ENCODE data around the gene PRMT1. TPM values are rescaled to one million over a fixed set of nuclear protein-coding genes. Genes with fewer than 3 reads are reported as not detected.
A peak's percentile ranks its signal among the peaks of the same experiment; 100 is the strongest.
"Not testable (repeated sequence)": the region's sequence is repeated elsewhere in the genome, so short reads cannot be mapped to it uniquely, and the experiment has no call there.

Gene PRMT1
- 426 TPM for polyA plus RNA-seq (2013, experiment 1 of 2)
- polyA plus RNA-seq (2013, experiment 2 of 2): 377 TPM

- H3K36me3 ChIP-seq (ENCODE audit: control insufficient read depth, insufficient read depth, low read length): peaks cover 33% of the 10 kb centered on the region
- 0% methylated on average over 7 to 21 of the region's 57 CpGs for WGBS, 2 experiments (ENCODE audit: insufficient coverage in 2 of 2)
- H3K27ac ChIP-seq (ENCODE audit: low read depth, low read length, severe bottlenecking): peak within 1 kb of the TSS; percentile 97
- peak within 1 kb of the TSS; percentile 94 for H3K4me3 ChIP-seq (ENCODE audit: extremely low read depth, insufficient read depth, low read length, poor library complexity, severe bottlenecking)
- H3K9me3 ChIP-seq (ENCODE audit: control insufficient read depth, low read length): no peaks in the 10 kb centered on the region
- H3K4me1 ChIP-seq (ENCODE audit: control insufficient read depth, insufficient read depth, low read length, poor library complexity, severe bottlenecking): peaks cover 15% of the 10 kb centered on the region
These were observed at the start of gene PRMT1 for GRCh38 chr19:49677231-49677900. TSS of gene PRMT1 (plus strand) at chr19:49677271. CDS start at chr19:49677281, 10 bp downstream.

GRCh38 chr19:49629659-49630058 lies 47.4 kb upstream of the PRMT1 start:
- Histone ChIP-seq H3K4me1 (ENCODE audit: control insufficient read depth, insufficient read depth, low read length, poor library complexity, severe bottlenecking) (no peaks in the 10 kb centered on the region), H3K9me3 (ENCODE audit: control insufficient read depth, low read length) (no peaks in the 10 kb centered on the region), H3K27ac (ENCODE audit: low read depth, low read length, severe bottlenecking) (no peak overlapping the region), H3K36me3 (ENCODE audit: control insufficient read depth, insufficient read depth, low read length) (peaks cover 23% of the 10 kb centered on the region), H3K4me3 (ENCODE audit: extremely low read depth, insufficient read depth, low read length, poor library complexity, severe bottlenecking) (no peak overlapping the region)
- 94 to 98% methylated on average over 5 to 8 of the region's 9 CpGs for WGBS, 2 experiments (ENCODE audit: insufficient coverage in 2 of 2)

- Histone ChIP-seq H3K27ac (ENCODE audit: low read depth, low read length, severe bottlenecking) (no peak overlapping the region), H3K36me3 (ENCODE audit: control insufficient read depth, insufficient read depth, low read length) (peaks cover 23% of the 10 kb centered on the region), H3K4me1 (ENCODE audit: control insufficient read depth, insufficient read depth, low read length, poor library complexity, severe bottlenecking) (peaks cover 11% of the 10 kb centered on the region), H3K4me3 (ENCODE audit: extremely low read depth, insufficient read depth, low read length, poor library complexity, severe bottlenecking) (no peak overlapping the region), H3K9me3 (ENCODE audit: control insufficient read depth, low read length) (no peaks in the 10 kb centered on the region)
- 78 to 90% methylated on average over 1 to 3 of the region's 9 CpGs for WGBS, 2 experiments (ENCODE audit: insufficient coverage in 2 of 2)
These were observed 46.0 kb upstream of the PRMT1 start for GRCh38 chr19:49631014-49631588.

- Histone ChIP-seq H3K27ac (ENCODE audit: low read depth, low read length, severe bottlenecking) (no peak overlapping the region), H3K9me3 (ENCODE audit: control insufficient read depth, low read length) (no peaks in the 10 kb centered on the region), H3K36me3 (ENCODE audit: control insufficient read depth, insufficient read depth, low read length) (peaks cover 18% of the 10 kb centered on the region), H3K4me3 (ENCODE audit: extremely low read depth, insufficient read depth, low read length, poor library complexity, severe bottlenecking) (no peak overlapping the region), H3K4me1 (ENCODE audit: control insufficient read depth, insufficient read depth, low read length, poor library complexity, severe bottlenecking) (peaks cover 13% of the 10 kb centered on the region)
- WGBS, 2 experiments (ENCODE audit: insufficient coverage in 2 of 2): 97 to 98% methylated on average over 10 to 17 of the region's 19 CpGs
These were observed 45.4 kb upstream of the PRMT1 start for GRCh38 chr19:49631610-49632192.

GRCh38 chr19:49632576-49632975 lies 44.5 kb upstream of the PRMT1 start:
- peaks cover 11% of the 10 kb centered on the region for H3K36me3 ChIP-seq (ENCODE audit: control insufficient read depth, insufficient read depth, low read length)
- H3K27ac ChIP-seq (ENCODE audit: low read depth, low read length, severe bottlenecking): no peak overlapping the region
- H3K4me3 ChIP-seq (ENCODE audit: extremely low read depth, insufficient read depth, low read length, poor library complexity, severe bottlenecking): no peak overlapping the region
- 100% methylated on average over 2 to 3 of the region's 5 CpGs for WGBS, 2 experiments (ENCODE audit: insufficient coverage in 2 of 2)
- peaks cover 14% of the 10 kb centered on the region for H3K4me1 ChIP-seq (ENCODE audit: control insufficient read depth, insufficient read depth, low read length, poor library complexity, severe bottlenecking)
- no peaks in the 10 kb centered on the region for H3K9me3 ChIP-seq (ENCODE audit: control insufficient read depth, low read length)

GRCh38 chr19:49633273-49633672 lies 43.8 kb upstream of the PRMT1 start:
- not testable (repeated sequence) for H3K4me3 ChIP-seq (ENCODE audit: extremely low read depth, insufficient read depth, low read length, poor library complexity, severe bottlenecking); H3K9me3 ChIP-seq (ENCODE audit: control insufficient read depth, low read length); H3K27ac ChIP-seq (ENCODE audit: low read depth, low read length, severe bottlenecking); H3K36me3 ChIP-seq (ENCODE audit: control insufficient read depth, insufficient read depth, low read length)
- H3K4me1 ChIP-seq (ENCODE audit: control insufficient read depth, insufficient read depth, low read length, poor library complexity, severe bottlenecking): peaks cover 21% of the 10 kb centered on the region
- WGBS, 2 experiments (ENCODE audit: insufficient coverage in 2 of 2): 84 to 98% methylated on average over 7 to 8 of the region's 9 CpGs

- Histone ChIP-seq H3K4me3 (ENCODE audit: extremely low read depth, insufficient read depth, low read length, poor library complexity, severe bottlenecking) (no peak overlapping the region), H3K27ac (ENCODE audit: low read depth, low read length, severe bottlenecking) (peak overlapping the region; percentile 66), H3K36me3 (ENCODE audit: control insufficient read depth, insufficient read depth, low read length) (peaks cover 9% of the 10 kb centered on the region), H3K9me3 (ENCODE audit: control insufficient read depth, low read length) (no peaks in the 10 kb centered on the region), H3K4me1 (ENCODE audit: control insufficient read depth, insufficient read depth, low read length, poor library complexity, severe bottlenecking) (peaks cover 30% of the 10 kb centered on the region)
- WGBS, 2 experiments (ENCODE audit: insufficient coverage in 2 of 2): 72 to 73% methylated on average over 17 to 21 of the region's 24 CpGs
These were observed 41.4 kb upstream of the PRMT1 start for GRCh38 chr19:49635530-49636232.

GRCh38 chr19:49636233-49636932 lies 40.7 kb upstream of the PRMT1 start:
- Histone ChIP-seq H3K4me1 (ENCODE audit: control insufficient read depth, insufficient read depth, low read length, poor library complexity, severe bottlenecking) (peaks cover 34% of the 10 kb centered on the region), H3K36me3 (ENCODE audit: control insufficient read depth, insufficient read depth, low read length) (peaks cover 9% of the 10 kb centered on the region), H3K4me3 (ENCODE audit: extremely low read depth, insufficient read depth, low read length, poor library complexity, severe bottlenecking) (no peak overlapping the region), H3K27ac (ENCODE audit: low read depth, low read length, severe bottlenecking) (no peak overlapping the region), H3K9me3 (ENCODE audit: control insufficient read depth, low read length) (no peaks in the 10 kb centered on the region)
- 86 to 88% methylated on average over 25 to 30 of the region's 30 CpGs for WGBS, 2 experiments (ENCODE audit: insufficient coverage in 2 of 2)

- WGBS, 2 experiments (ENCODE audit: insufficient coverage in 2 of 2): 10 to 22% methylated on average over 8 to 18 of the region's 19 CpGs
- H3K27ac ChIP-seq (ENCODE audit: low read depth, low read length, severe bottlenecking): peak overlapping the region; percentile 75
- H3K36me3 ChIP-seq (ENCODE audit: control insufficient read depth, insufficient read depth, low read length): peaks cover 9% of the 10 kb centered on the region
- H3K4me3 ChIP-seq (ENCODE audit: extremely low read depth, insufficient read depth, low read length, poor library complexity, severe bottlenecking): peak overlapping the region; percentile 99
- H3K9me3 ChIP-seq (ENCODE audit: control insufficient read depth, low read length): no peaks in the 10 kb centered on the region
- peaks cover 36% of the 10 kb centered on the region for H3K4me1 ChIP-seq (ENCODE audit: control insufficient read depth, insufficient read depth, low read length, poor library complexity, severe bottlenecking)
These were observed 39.0 kb upstream of the PRMT1 start for GRCh38 chr19:49637821-49638738.

Data from mesodermal cell (in vitro differentiated cells).